Vagina (tissue), 2 donors: ENCODE measurements around the gene SBSN. TPM values are rescaled to one million over a fixed set of nuclear protein-coding genes. Genes with fewer than 3 reads are reported as not detected.

Source experiments
- DNase-seq, 2 donors: peaks; one replicate each; pipeline ENCODE4 v3.0.0-alpha.2; 2017; ENCODE audit errors: extremely low spot score in 2 of 2
- H3K27ac ChIP-seq: fragments of 200-600 bp; sonication (generic); one replicate; pipeline ENCODE4 v1.5.1; 2019
- H3K27me3 ChIP-seq: fragments of 200-600 bp; sonication (generic); one replicate; pipeline ENCODE4 v1.5.1; 2019
- H3K36me3 ChIP-seq, 2 donors: fragments of 200-600 bp; sonication (generic); one replicate each; pipeline ENCODE4 v1.5.1; 2017 to 2019
- H3K4me1 ChIP-seq: fragments of 200-600 bp; sonication (generic); one replicate; pipeline ENCODE4 v1.5.1; 2019
- H3K4me3 ChIP-seq, 2 donors: fragments of 200-600 bp; sonication (generic); 1 replicate in 1 of 2; 2 replicates in 1 of 2; pipeline ENCODE4 v1.5.1; 2016 to 2019
- H3K9me3 ChIP-seq: fragments of 200-600 bp; sonication (generic); one replicate; pipeline ENCODE4 v1.5.1; 2019
- POLR2A ChIP-seq, 2 donors: fragments of 450-650 bp; IDR thresholded peaks; one replicate each; pipeline ENCODE4 v1.6.1; 2017; ENCODE audit warnings: antibody characterized with exemption in 2 of 2, mild to moderate bottlenecking in 2 of 2, moderate library complexity in 2 of 2
- POLR2AphosphoS5 ChIP-seq, 2 donors: sonication (generic); formaldehyde crosslinking; IDR thresholded peaks; one replicate each; pipeline ENCODE4 v1.9.0; 2017; ENCODE audit warnings: antibody characterized with exemption in 2 of 2, mild to moderate bottlenecking in 2 of 2, low read depth in 1 of 2; ENCODE audit not compliant: insufficient read depth in 1 of 2
- intact Hi-C: fragments of 100-400 bp; cut with DNase I; formaldehyde crosslinking; loops from one replicate; pipeline ENCODE4 v1.15.1; 2023
- total RNA-seq: library from RNA; depleted of rRNA; stranded (reverse); fragments of >200 nt; gene quantifications from one replicate; pipeline ENCODE4 v1.2.3, GENCODE V29; 2016
- TF ChIP-seq, protein P1 (sequence below), 3 experiments: fragments of 450-650 bp in 2 of 3; fragments of 200-600 bp in 1 of 3; sonication (generic) in 1 of 3; IDR thresholded peaks; one replicate each; pipeline ENCODE4 v1.5.1; 2017 to 2019; ENCODE audit warnings: antibody characterized with exemption in 3 of 3, mild to moderate bottlenecking in 2 of 3, moderate library complexity in 2 of 3

Gene SBSN
- total RNA-seq, 1 donor from 2014 or later, result 162 TPM

GRCh38 chr19:35495107-35496064 lies 32.7 kb downstream of the SBSN start:
- intact Hi-C loops, result loop anchor here (10.0 kb wide), 1 partner anchor 141 kb away; the partner anchor contains the start of gene FFAR3
- peak overlapping the region; percentile 31 for H3K27ac ChIP-seq
- TF ChIP-seq POLR2A (IDR thresholded peaks at IDR 0.05) (no peak), POLR2AphosphoS5 (IDR thresholded peaks at IDR 0.05; ENCODE audit: insufficient read depth in 1 of 2, low read depth in 1 of 2) (peak; percentile 26 to 31)
- TF ChIP-seq, protein P1, sequence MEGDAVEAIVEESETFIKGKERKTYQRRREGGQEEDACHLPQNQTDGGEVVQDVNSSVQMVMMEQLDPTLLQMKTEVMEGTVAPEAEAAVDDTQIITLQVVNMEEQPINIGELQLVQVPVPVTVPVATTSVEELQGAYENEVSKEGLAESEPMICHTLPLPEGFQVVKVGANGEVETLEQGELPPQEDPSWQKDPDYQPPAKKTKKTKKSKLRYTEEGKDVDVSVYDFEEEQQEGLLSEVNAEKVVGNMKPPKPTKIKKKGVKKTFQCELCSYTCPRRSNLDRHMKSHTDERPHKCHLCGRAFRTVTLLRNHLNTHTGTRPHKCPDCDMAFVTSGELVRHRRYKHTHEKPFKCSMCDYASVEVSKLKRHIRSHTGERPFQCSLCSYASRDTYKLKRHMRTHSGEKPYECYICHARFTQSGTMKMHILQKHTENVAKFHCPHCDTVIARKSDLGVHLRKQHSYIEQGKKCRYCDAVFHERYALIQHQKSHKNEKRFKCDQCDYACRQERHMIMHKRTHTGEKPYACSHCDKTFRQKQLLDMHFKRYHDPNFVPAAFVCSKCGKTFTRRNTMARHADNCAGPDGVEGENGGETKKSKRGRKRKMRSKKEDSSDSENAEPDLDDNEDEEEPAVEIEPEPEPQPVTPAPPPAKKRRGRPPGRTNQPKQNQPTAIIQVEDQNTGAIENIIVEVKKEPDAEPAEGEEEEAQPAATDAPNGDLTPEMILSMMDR (IDR thresholded peaks at IDR 0.05), result peak; percentile 67 to 92 (median 78)
- no peak overlapping the region for H3K4me3 ChIP-seq
- H3K36me3 ChIP-seq, result no peaks in the 10 kb centered on the region
- H3K9me3 ChIP-seq, result no peaks in the 10 kb centered on the region
- peaks cover 5% of the 10 kb centered on the region for H3K4me1 ChIP-seq
- DNase-seq, result no peak
- H3K27me3 ChIP-seq, result no peaks in the 10 kb centered on the region

DNA sequence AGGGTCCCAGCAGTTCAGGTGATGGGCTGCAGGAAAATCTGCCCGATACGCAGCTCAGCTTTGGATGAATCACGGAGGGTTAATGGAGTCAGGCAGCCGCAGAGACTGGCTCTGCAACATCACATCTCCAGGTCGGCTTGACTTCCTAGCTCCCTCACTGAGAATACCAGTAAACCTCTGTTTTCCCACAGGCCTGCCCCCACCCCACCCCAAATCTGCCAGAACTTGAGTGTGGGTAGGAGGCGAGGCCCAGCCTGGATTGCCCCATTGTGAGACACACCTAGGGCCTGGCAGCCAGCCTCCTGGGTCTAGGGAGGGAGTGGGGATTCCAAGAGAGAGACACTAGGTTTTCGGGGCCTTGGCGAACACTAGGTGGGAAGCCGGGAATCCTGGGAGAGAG lies 34.1 kb downstream of the SBSN start:
- intact Hi-C loops, result loop anchor here (10.0 kb wide), 1 partner anchor 139 kb away; the partner anchor contains the start of gene FFAR3

GRCh38 chr19:35491836-35492360 lies 36.2 kb downstream of the SBSN start:
- H3K27me3 ChIP-seq, result no peaks in the 10 kb centered on the region
- TF ChIP-seq POLR2AphosphoS5 (IDR thresholded peaks at IDR 0.05; ENCODE audit: insufficient read depth in 1 of 2, low read depth in 1 of 2) (peak; percentile 20 to 27), POLR2A (IDR thresholded peaks at IDR 0.05) (no peak)
- TF ChIP-seq, protein P1 (IDR thresholded peaks at IDR 0.05), result no peak
- no peaks in the 10 kb centered on the region for H3K9me3 ChIP-seq
- no peaks in the 10 kb centered on the region for H3K36me3 ChIP-seq
- intact Hi-C loops, result loop anchor here (1.0 to 10.0 kb wide), 2 partner anchors 35 to 137 kb away; partner anchors contain the start of gene FFAR3
- no peak overlapping the region for H3K4me3 ChIP-seq
- H3K27ac ChIP-seq, result no peak overlapping the region
- H3K4me1 ChIP-seq, result peaks cover 5% of the 10 kb centered on the region
- no peak for DNase-seq

More for the DNA sequence above, 34.1 kb downstream of the SBSN start:
- H3K27ac ChIP-seq, result peak overlapping the region; percentile 48
- TF ChIP-seq, protein P1 (IDR thresholded peaks at IDR 0.05), result no peak
- H3K36me3 ChIP-seq, result no peaks in the 10 kb centered on the region
- H3K4me1 ChIP-seq, result peaks cover 5% of the 10 kb centered on the region
- H3K27me3 ChIP-seq, result no peaks in the 10 kb centered on the region
- no peak overlapping the region for H3K4me3 ChIP-seq
- DNase-seq, result no peak
- H3K9me3 ChIP-seq, result no peaks in the 10 kb centered on the region

DNA sequence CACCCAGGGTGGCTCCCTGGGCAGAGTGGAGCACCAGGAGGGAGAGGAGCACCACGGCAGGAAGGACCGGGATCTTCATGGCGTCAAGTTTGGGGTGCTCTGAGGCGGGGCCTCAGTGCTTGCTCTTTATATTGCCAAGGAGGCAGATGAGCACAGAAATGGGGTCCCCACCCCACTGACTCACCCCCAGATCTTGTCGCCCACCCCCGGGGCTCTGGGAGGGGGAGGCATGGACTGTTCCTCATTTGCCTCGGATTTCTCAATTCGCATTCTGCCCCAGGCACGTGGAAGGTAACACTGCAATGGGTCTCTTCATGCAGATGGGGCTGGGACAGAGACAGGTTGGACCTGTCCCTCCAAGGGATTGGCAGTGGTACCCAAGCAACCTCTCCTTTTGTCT lies 37.7 kb downstream of the SBSN start, which contains the start of gene KRTDAP:
Gene KRTDAP (minus strand): TSS at position 101 of the 400 bp plus-strand sequence. CDS start 22 bp downstream, at position 79.
- Histone ChIP-seq H3K4me1 (peaks cover 5% of the 10 kb centered on the region), H3K9me3 (no peaks in the 10 kb centered on the region), H3K36me3 (no peaks in the 10 kb centered on the region), H3K27me3 (no peaks in the 10 kb centered on the region), H3K4me3 (peak within 1 kb of the TSS in 1 of 2 donors; percentile 25), H3K27ac (no peak within 1 kb of the TSS)
- intact Hi-C loops, result loop anchor here (10.0 kb wide), 1 partner anchor 136 kb away; the partner anchor contains the start of gene FFAR3
- DNase-seq, result no peak
- TF ChIP-seq, protein P1 (IDR thresholded peaks at IDR 0.05), result no peak
- TF ChIP-seq POLR2AphosphoS5 (IDR thresholded peaks at IDR 0.05; ENCODE audit: insufficient read depth in 1 of 2, low read depth in 1 of 2) (peak in 1 of 2 donors; percentile 10), POLR2A (IDR thresholded peaks at IDR 0.05) (no peak)
